ENCODE results near the gene PAFAH2. TPM values are rescaled to one million over a fixed set of nuclear protein-coding genes. Genes with fewer than 3 reads are reported as not detected.

PAFAH2 gene
- total and polyA plus RNA-seq, 2 of the 13 experiments (the other 11 are each of a cell fraction or from before 2014, with no cell fraction given), result 6.9 to 9.4 TPM

DNA sequence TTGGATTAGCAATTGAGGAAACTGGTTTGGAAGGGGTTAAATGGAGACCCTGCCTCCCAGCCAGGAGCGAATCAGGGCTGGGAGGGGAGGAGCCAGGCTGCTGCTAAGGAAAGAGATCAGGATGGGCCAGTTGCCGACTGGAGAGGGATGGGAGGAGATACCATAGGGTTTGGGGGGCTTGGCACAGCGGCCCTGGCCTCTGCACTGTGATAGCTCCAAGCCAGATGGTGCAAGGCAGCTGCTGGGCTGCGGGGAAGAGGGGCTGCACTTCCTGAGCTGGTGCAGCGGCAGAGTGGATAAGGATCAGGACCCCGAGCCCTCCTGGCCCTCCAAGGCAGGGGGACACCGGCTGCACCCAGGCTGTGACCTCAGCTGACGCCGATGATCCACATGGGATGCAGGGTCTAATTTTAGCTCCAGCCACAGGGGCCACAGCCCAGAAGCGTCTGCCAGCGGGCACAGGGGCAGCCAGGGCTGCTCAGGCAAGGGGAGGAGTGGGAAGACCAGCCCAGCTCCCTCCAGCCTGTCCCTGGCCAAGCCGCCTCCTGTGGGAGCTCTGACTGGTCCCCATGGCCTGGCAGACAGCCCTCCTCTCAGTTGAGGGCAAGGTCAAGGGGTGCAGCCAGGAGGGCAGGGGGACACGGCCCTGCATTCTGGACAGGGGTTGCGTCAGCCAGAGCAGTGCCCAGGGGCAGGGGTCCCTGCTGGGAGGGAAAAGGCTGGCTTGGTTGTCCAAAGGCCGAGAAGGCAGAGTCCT is 24.0 kb upstream of the PAFAH2 start, which contains the start of gene EXTL1 (continued):
- TF ChIP-seq RFXAP (CRISPR knock-in tag; IDR thresholded peaks at IDR 0.05; ENCODE audit: borderline replicate concordance), result peak; percentile 40; the same call in 1 of the 2 replicates
- TF ChIP-seq RXRB (CRISPR knock-in tag; IDR thresholded peaks at IDR 0.05; ENCODE audit: borderline replicate concordance), result no peak
- TF ChIP-seq XBP1 (CRISPR knock-in tag; IDR thresholded peaks at IDR 0.05), result no peak
- TF ChIP-seq MXI1 (IDR thresholded peaks at IDR 0.05; ENCODE audit: borderline replicate concordance, low read depth, low read length), result no peak
- TF ChIP-seq ZNF562 (CRISPR knock-in tag; IDR thresholded peaks at IDR 0.05; ENCODE audit: borderline replicate concordance), result no peak
- peak; percentile 39; the same call in 1 of the 2 replicates for TF ChIP-seq KDM5B (CRISPR knock-in tag; IDR thresholded peaks at IDR 0.05; ENCODE audit: borderline replicate concordance)
- TF ChIP-seq SOX5 (CRISPR knock-in tag; IDR thresholded peaks at IDR 0.05; ENCODE audit: borderline replicate concordance), result no peak
- TF ChIP-seq NONO (IDR thresholded peaks at IDR 0.05), result no peak
- peak; percentile 56 for TF ChIP-seq NONO (CRISPR knock-in tag; conservative IDR thresholded peaks at IDR 0.05)
- TF ChIP-seq SALL2 (CRISPR knock-in tag; IDR thresholded peaks at IDR 0.05), result no peak
- TF ChIP-seq ZNF704 (CRISPR knock-in tag; IDR thresholded peaks at IDR 0.05; ENCODE audit: borderline replicate concordance), result no peak
- TF ChIP-seq GATAD2A (CRISPR knock-in tag; IDR thresholded peaks at IDR 0.05), result peak; percentile 29; the same call in 1 of the 2 replicates
- TF ChIP-seq TAF1 (CRISPR knock-in tag; IDR thresholded peaks at IDR 0.05), result peak; percentile 66; the same call in 1 of the 2 replicates
- TF ChIP-seq BORCS8-MEF2B (CRISPR knock-in tag; IDR thresholded peaks at IDR 0.05), result no peak
- TF ChIP-seq, protein P1, sequence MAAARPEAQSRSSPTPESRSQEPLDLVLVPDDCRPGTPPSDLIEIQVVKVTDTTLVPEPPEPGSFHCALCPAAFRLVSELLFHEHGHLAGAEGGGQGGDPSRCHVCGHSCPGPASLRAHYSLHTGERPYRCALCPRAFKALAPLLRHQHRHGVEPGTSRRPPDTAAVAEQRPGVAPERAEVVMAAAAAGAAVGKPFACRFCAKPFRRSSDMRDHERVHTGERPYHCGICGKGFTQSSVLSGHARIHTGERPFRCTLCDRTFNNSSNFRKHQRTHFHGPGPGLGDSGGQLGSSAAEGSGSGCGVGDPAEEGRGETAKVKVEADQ (CRISPR knock-in tag; IDR thresholded peaks at IDR 0.05; ENCODE audit: borderline replicate concordance), result no peak
- TF ChIP-seq PCBP1 (IDR thresholded peaks at IDR 0.05; ENCODE audit: borderline replicate concordance, low read depth, low read length), result 0 out of 2 replicates have a peak, but pooled peaks have one; percentile 53
- 0 out of 2 replicates have a peak, but pooled peaks have one; percentile 31 for TF ChIP-seq NFYB (CRISPR knock-in tag; IDR thresholded peaks at IDR 0.05)
- no peak for TF ChIP-seq NFAT5 (CRISPR knock-in tag; IDR thresholded peaks at IDR 0.05)
- TF ChIP-seq POLR2AphosphoS5 (IDR thresholded peaks at IDR 0.05; ENCODE audit: low read depth, low read length), result peak; percentile 70
- no peak for TF ChIP-seq ZNF614 (CRISPR knock-in tag; IDR thresholded peaks at IDR 0.05; ENCODE audit: borderline replicate concordance)
